ENCODE measurements around the gene CDH23. TPM values are rescaled to one million over a fixed set of nuclear protein-coding genes. Genes with fewer than 3 reads are reported as not detected.

CDH23 gene
- total and polyA plus RNA-seq, 7 donors = 1.00 to 3.8 (median 1.9) TPM

- ATAC-seq (no peak), DNase-seq (no peak)
- H3K27me3 ChIP-seq (ENCODE audit: insufficient read depth in 3 of 3, low read length in 2 of 3) = peaks cover 0 to 3% (median 0%) of the 10 kb centered on the region in 3 donors
- no peaks in the 10 kb centered on the region for H3K36me3 ChIP-seq (ENCODE audit: insufficient read depth in 1 of 2, low read depth in 1 of 2)
- no peak overlapping the region for H3K27ac ChIP-seq
- intact Hi-C loops (cut with DNase I) = no loop called here
- H3K9me3 ChIP-seq = no peaks in the 10 kb centered on the region
- H3K4me1 ChIP-seq = no peaks in the 10 kb centered on the region
- H3K4me3 ChIP-seq = no peak overlapping the region
- WGBS, 3 donors = 88 to 89% (median 89%) methylated on average over 8 of the region's 8 CpGs
- TF ChIP-seq CTCF (IDR thresholded peaks at IDR 0.05) = no peak
These were observed 123.3 kb downstream of the CDH23 start for GRCh38 chr10:71520042-71520441.

GRCh38 chr10:71521504-71522441 is 125.1 kb downstream of the CDH23 start:
- no peaks in the 10 kb centered on the region for H3K9me3 ChIP-seq
- TF ChIP-seq CTCF (IDR thresholded peaks at IDR 0.05) = no peak
- no peak for DNase-seq
- H3K36me3 ChIP-seq (ENCODE audit: insufficient read depth in 1 of 2, low read depth in 1 of 2) = no peaks in the 10 kb centered on the region
- peaks cover 0 to 3% (median 0%) of the 10 kb centered on the region in 3 donors for H3K27me3 ChIP-seq (ENCODE audit: insufficient read depth in 3 of 3, low read length in 2 of 3)
- WGBS, 3 donors = 85 to 90% (median 85%) methylated on average over 14 of the region's 14 CpGs
- H3K4me3 ChIP-seq = no peak overlapping the region
- H3K27ac ChIP-seq = no peak overlapping the region
- no peaks in the 10 kb centered on the region for H3K4me1 ChIP-seq
- intact Hi-C loops (cut with DNase I) = no loop called here
- ATAC-seq = no peak

- Histone ChIP-seq H3K27ac (no peak overlapping the region), H3K36me3 (ENCODE audit: insufficient read depth in 1 of 2, low read depth in 1 of 2) (no peaks in the 10 kb centered on the region), H3K27me3 (ENCODE audit: insufficient read depth in 3 of 3, low read length in 2 of 3) (peaks cover 0 to 3% (median 0%) of the 10 kb centered on the region in 3 donors), H3K9me3 (no peaks in the 10 kb centered on the region), H3K4me1 (no peaks in the 10 kb centered on the region), H3K4me3 (no peak overlapping the region)
- 85 to 89% (median 87%) methylated on average over 5 of the region's 5 CpGs for WGBS, 3 donors
- no peak for TF ChIP-seq CTCF (IDR thresholded peaks at IDR 0.05)
- ATAC-seq (no peak), DNase-seq (no peak)
- intact Hi-C loops (cut with DNase I) = no loop called here
These were observed 125.9 kb downstream of the CDH23 start for GRCh38 chr10:71522442-71523144.

GRCh38 chr10:71523756-71524155 is 127.0 kb downstream of the CDH23 start:
- Histone ChIP-seq H3K27me3 (ENCODE audit: insufficient read depth in 3 of 3, low read length in 2 of 3) (peaks cover 0 to 3% (median 0%) of the 10 kb centered on the region in 3 donors), H3K27ac (no peak overlapping the region), H3K36me3 (ENCODE audit: insufficient read depth in 1 of 2, low read depth in 1 of 2) (no peaks in the 10 kb centered on the region), H3K4me1 (no peaks in the 10 kb centered on the region), H3K9me3 (no peaks in the 10 kb centered on the region), H3K4me3 (no peak overlapping the region)
- 88 to 91% (median 89%) methylated on average over 6 of the region's 6 CpGs for WGBS, 3 donors
- intact Hi-C loops (cut with DNase I) = no loop called here
- DNase-seq (no peak), ATAC-seq (no peak)
- TF ChIP-seq CTCF (IDR thresholded peaks at IDR 0.05) = no peak

Measured in psoas muscle (tissue), 8 donors.